HG03103 (cell line): ENCODE results near the gene NPEPL1.

Source experiments
- ATAC-seq: cut with Tn5 transposase; IDR thresholded peaks from one replicate; pipeline ENCODE4 v1.9.1; 2021; ENCODE audit warnings: low read depth; ENCODE audit not compliant: unreplicated experiment

Gene NPEPL1

DNA sequence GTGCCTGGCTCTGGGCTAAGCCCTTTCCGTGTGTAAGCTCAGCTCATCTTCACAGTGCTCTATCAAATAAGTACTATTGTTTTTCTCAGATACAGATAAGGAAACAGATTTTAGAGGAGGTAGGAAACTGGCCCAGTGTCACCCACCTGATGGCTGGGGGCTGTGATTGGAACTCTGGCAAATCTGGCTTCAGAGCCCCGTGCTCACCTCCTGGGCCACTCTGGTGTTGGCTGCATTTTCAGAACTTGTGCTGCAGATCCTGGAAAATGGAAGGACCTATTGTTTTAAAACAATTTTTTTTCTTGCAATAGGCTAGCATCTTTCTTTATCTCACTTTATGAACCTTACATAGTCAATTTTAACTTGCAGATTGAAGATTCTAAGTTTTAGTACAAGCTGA is 35.8 kb upstream of the NPEPL1 start:
- no peak for ATAC-seq

DNA sequence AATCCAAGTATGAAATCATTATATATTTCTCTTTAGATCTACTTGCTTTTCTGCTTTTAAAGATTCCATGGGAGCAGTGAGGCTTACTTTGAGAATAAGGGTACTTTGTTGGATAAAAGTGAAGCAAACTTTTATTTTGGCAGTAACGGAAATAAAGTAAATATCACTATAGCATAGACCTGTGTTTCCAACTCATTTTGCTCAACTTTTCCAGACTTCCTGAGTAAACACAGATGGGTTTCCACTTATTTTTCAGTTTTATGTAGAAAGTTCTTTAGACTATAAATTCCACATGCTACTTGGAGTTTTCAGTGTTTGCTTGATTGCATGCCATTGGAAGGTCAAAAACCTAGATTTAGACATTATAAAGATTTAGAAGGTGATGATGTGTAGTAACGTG is 35.3 kb upstream of the NPEPL1 start:
- ATAC-seq: no peak

DNA sequence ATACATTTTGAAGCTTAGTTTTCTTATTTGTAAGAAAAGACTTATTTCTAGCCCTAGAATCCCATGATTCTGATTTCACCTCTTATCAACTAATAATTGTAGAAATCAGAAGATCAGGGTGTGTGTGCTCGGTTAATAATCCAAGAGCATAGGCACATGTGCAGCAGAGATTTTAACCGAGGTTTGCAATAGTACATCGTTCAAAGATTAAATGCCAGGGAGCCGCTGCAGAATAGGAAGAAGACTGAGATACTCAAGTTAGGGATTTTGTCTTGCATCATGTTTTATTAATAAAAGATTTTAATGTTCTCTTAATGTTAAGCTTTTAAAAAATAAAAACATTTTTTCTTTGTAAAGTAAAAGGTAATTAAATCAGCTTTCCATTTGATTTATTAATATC is 34.6 kb upstream of the NPEPL1 start:
- ATAC-seq: no peak

DNA sequence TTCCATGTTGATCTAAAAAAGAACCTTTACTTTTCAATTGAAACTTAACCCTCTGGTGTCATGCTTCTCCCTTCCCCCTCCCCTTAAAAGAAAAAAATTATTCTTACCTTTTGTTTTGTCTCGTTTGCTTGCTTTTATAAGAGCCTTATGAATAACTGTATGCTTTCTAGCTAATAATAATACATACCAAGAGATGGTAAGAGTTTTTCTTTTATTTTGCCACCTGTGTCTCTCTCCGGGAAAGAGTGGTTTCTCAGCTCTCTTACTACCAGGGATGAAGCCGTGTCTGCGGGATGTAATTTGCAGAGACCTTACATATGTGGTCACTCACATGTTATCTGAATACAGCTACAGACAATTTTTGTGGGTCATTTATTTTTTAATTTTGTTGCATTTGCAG is 33.8 kb upstream of the NPEPL1 start:
- no peak for ATAC-seq

DNA sequence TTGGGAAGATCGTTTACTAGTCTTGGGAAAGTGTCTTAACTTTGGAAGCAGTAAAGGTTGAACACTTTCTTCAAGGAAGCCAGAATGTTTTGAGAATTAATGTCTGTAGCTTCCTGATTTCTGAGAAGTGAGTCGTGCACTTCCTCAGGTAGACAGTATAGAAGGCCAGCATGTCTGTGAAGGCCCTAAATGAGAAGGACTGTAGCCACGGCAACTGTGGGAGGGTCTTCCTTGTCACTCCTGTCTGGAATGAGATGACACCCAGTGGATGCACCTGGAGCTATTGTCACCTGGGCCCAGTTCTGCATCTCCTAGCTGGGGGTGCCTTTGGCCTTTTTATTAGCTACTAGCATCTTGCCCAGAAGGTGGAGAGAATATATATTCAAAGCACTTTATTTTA is 32.8 kb upstream of the NPEPL1 start:
- no peak for ATAC-seq

DNA sequence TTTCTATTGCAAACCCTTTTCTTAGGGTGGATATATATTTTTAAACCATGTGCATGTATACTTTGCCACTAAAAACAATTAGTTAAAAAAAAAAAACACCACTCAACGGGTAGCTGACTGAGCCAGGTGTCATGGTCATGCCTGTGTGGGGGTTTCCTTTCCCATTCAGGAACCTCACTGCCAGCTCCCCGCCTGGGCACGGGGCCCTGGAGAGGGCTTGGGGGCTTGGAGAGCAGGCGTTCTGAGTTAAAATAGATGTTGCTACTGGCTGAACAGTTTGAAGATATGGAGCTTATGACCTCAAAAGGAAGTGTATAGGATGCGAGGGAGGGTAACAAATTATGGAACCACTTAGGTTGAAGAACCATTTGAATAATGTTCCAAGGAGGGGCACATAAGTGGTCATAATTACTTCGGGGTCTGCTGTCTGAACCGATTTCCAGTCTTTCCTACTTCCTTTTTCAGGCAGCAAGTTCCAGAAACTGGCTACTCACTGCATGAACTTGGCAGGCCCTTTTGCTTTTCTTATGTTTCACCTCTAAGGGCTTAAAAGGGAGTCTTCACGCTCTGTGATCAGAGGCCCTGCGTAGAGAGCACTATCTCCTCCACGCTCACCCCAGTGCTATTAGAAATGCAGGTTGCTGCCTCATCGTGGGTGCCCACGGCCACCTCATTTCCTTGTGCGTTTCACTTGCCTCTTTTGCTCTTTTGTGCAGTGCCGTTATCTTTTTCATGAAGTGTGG is 31.6 kb upstream of the NPEPL1 start:
- no peak for ATAC-seq

DNA sequence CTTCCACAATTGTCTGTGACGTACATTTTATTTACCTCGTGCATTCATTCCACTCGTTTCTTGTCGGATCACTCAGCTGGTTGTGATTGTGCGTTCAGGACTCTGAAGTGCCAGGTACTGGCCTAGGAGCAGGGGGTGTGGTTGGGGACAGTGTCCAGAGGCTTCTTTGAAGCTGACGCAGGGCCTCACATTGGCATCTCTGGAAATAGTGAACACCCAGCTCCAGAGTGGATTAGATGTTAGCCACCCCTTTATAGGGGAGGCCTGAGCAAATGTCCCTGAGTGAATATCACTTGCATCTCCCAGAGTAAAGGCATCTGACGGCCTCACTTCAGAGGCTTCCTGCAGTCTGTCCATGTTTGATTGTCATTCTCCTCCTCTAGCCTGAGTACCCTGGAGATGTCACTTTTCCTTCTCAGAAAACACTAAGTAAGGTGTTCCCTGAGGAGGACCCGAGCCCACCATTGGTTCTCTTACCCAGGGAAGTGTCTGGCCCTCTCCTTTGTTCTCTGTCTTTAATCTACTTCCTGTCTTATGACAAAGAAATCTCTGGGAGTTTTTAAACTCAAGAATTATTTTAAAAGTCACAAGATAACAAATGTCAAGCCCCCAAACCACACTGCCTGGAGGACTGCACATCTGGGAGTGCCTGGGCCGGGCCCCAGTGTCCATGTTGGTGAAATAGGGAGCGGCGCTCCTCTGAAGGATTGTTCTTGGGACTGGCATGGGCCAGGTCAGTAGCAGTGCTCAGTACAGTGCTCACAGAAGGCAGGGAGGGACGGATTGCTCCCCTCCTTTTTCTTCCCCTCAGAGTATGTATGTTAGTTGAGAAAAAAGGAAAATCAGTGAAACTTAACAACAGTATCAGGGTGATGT is 30.8 kb upstream of the NPEPL1 start:
- no peak for ATAC-seq

DNA sequence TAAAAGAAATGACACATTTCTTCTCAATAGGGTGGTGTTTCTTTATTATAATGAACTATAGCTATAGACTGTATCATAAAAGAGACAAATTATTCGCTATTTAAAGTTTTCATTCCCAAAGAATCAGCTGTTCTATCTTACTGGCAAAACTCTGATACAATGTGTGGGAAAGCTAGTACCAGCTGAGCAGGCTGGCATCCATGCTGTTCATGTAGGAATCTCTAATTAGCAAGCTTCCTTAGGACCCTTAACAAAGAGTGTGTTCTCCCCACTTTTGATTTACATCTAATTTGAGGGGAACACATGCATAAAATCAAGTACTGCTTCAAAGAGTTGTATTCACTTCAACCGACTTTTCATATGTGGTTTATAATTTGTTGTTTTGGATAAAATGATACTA is 28.3 kb upstream of the NPEPL1 start:
- no peak for ATAC-seq

DNA sequence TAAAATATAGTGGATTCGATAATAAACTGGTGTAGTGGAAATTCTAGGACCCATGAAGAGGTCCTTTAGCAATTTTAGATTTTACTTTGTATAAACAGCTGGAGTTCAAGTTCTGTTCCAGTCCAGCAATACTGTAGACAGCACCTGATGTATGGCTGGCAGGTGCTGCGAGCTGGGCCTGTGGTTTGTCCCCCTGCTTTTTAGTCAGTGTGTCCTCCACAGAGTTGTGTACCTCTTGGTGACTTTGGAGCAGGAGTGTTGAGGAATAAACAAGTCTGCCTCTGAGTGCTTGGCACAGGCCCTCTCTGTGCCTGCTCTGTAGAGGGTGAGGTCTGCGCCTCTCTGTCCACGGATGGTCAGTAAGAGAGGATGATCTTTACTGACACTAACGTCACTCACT is 27.7 kb upstream of the NPEPL1 start:
- no peak for ATAC-seq

DNA sequence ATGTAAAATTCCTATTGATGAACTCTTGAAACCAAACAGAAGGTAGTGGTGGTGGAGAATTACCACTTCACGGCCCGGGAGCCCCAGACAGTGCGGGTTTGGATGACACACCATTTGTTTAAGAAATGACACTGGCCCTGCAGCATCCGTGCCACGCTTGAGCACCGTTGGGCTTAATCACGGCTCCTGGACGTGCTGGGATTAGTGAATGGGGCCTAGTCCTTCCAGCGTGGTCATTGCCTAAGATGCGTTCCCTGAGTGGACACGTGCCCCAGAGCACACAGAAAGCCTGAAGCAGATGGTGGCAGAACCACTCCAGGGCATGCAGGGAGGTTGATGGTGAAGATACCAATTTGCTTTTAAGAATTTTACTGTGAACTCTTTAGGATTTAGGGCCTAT is 27.0 kb upstream of the NPEPL1 start:
- no peak for ATAC-seq

DNA sequence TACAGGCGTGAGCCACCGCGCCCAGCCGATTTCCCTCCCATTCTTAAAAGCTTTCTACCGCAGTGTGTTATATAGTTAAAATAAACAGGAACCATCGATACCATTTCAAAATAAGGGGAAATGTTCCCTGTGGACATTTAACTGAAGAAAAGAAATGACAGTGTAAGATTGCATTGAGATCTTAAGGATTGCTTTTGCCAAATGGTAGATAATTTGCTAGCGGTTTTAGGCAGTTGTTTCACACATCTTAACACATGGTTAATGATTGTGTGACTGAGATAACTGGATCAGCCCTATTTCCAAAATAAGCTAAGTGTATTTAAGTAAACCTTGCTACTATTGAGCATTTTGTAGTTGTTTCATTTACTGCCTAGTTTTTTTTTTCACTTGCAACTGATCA is 25.9 kb upstream of the NPEPL1 start:
- ATAC-seq: no peak

DNA sequence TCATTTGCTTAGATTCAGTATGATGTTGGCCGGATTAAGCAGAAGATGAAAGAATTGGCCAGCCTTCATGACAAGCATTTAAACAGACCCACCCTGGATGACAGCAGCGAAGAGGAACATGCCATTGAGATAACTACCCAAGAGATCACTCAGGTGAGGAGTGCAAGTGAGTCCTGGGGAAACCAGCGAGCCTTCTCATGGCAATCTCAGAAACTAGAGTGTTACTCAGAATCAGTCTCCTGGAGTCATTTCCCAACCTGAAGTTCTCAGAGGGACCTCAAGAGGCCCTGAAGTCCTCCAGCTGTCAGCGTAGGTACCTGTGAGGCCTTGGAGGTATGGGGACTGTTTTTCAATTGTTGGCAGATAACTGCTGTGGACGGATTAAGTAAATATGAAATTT is 24.6 kb upstream of the NPEPL1 start:
- ATAC-seq: no peak

DNA sequence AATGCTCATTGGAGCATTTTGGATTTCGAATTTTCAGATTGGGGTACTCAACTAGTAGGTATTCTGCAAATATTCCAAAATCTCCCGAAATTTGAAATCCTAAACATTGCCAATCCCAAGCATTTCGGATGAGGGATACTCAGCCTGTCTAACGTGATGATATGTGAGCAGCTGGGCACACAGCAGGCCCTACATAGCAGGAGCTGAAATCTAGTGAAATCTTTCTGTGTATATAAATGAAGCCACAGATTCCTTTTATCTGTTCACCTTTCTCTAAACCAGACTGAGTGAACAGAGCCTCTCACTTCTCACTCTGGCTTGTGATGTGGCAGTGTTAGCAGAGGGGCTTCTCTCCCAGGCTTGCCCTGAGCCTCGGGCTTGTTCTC is 23.7 kb upstream of the NPEPL1 start:
- ATAC-seq: no peak

DNA sequence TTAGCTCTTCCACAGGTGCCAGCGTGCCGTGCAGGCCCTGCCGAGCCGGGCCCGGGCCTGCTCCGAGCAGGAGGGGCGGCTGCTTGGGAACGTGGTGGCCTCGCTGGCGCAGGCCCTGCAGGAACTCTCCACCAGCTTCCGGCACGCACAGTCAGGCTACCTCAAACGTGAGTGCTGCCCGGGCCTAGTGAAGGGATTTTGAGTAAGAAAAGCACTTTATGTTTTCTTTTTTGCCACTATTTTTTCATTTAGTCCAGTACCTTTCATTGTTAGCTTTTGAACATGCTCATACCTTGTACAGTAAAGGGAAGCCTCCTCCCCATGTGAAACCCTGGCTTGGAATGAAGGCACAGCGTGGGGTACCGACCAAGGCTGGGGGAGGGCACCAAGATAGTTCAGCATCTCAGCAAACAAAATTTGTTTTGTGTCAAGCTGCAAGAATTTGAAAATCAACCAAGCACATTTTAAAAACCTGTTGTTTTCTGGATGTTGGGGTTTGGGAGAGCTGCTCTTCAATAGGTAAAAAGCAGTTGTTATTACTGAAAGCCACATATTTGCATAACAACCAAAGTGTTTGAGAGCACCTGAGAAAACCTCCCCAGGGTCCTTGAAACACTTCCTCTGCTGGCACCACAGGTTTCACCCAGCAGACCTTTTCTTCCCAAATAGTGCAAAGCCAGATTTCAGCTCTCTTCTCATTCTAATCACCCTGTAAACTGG is 23.2 kb upstream of the NPEPL1 start:
- peak; percentile 61 for ATAC-seq

DNA sequence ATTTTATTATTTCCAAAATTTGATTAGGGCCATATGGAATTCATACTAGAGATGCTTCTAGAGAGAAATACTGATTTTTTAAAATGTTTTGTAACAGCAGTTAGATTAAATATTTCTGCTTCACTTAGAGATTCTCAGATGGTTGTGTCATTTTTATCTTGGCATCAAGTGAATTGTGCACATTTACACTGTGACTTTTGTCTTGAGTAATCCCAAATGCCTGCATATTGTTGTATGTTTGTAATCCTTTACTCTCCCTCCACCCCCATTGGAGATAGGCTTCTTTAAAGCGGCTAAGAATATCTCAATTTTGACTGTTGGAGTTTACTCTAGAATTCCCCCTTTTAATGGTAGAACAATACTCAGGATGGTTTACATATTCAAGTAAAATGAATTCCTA is 22.5 kb upstream of the NPEPL1 start:
- ATAC-seq: no peak

DNA sequence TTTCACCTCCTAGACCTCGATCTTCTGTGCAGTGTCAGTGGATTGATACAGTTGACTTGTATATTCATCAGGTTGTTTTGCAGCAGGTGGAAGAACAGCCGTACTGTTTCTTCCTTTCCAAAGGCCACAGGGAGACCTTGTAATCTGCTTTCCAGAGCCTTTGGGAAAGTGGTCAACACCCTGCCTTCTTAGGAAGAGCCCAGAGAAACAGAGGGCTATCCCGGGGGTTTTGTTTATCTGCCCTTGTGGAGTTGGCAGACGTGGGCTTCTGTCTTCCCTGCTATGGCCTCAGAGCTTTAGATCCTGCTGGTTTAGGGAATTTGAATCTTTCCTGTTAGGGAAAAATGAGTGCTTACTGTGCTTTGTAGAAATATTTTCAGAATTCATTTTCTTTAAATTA is 21.9 kb upstream of the NPEPL1 start:
- ATAC-seq: no peak

DNA sequence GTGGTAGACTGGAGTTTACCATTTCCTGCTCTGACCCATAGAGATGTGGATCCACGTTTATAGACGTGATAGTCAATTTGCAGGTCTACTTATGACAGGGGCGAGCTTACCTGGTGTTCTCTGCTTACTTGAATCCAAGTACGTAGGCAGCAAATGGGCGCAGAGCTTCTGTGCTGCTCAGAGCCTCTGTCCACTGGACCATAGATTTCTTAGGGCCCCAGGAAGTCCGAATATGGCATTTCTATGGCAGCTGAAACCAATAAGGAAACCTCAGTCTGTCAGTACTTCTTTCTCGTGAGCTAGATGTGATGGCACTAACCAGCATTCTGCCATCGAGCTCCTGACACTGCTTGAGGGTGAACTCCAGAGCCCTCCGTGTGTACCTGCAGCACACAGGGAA is 19.5 kb upstream of the NPEPL1 start:
- no peak for ATAC-seq

DNA sequence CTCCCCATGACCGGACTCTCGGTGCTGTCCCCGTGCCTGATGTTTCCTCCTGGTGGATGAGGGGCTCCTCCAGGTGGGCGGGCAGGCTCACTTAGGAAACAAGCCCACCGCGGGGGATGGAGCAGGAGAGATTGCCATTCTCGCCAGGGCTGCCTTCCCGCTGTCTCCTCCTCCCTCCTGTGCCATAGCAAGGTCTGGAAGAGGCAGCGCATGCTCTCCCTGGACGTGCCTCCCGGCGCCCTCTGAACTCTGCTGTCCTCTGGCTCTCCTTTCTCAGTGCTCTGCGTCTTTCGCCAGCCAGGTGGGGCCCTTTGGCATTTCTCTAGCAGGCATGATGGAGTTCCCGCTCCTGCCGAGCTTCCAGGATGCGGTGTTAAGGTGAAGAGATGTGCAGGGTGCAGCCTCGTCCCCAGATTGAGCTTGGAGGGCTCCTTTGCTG is 17.4 kb upstream of the NPEPL1 start:
- no peak for ATAC-seq

DNA sequence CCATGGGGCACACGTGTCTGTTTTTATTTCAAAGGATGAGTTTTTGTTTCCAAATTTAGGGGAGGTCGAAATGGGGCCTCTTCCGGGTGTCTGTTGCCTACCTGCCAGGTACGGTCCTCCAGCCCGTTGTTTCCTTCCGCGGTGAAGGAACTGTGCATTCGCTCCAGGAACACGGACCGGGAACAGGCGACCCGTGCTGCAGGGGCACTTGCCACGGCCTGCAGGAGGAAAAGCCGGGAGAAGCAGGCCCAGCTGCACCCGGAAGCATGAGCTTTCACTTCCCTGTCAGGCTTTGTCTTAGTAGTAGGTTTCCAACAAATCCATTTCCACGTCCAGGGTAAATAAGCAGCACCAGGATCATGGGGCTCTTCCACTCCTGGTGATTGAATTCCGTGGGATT is 17.0 kb upstream of the NPEPL1 start:
- no peak for ATAC-seq

DNA sequence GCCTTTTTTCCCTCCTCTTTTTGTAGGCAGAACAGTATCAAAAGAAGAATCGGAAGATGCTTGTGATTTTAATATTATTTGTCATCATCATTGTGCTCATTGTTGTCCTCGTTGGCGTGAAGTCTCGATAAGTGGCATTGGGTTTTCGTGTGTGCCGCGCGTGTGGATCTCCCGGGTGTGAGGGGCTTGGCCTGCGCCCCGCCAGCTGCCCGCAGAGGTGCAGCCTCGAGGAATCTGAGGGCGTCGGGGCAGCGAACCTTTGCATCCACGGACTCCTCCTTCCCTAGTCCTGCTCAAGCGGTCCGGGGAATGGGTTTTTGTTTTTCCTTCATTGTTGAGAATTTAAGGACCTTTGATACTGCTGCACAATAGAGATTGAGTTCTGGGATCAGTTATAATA is 16.4 kb upstream of the NPEPL1 start:
- no peak for ATAC-seq

DNA sequence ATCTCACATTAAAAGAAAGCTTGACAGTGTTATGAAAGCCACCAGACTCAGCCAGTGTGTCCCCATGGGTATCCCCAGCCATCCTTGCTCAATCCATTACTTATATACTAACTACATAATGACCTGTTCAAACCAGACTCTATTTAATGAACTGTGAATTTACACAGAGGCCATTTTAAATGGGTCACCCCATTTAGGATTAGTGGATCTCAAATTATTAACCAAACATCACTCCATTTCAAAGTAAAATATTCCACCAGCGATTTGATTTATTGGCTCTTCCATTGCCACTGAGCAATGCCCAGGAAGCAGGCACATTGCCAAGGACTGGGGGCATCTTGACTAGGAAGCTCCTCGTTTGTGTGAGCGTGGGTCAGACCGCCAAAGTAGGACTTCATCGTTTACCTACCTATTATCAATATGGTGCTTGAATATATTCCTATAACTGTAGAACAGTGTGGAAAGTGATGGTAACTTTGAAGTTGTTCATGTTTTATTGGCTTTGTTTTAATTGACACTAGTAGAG is 15.5 kb upstream of the NPEPL1 start:
- ATAC-seq: no peak
